NCI-H748 (cell line): ENCODE data around the gene ZNF628.
A peak's percentile ranks its signal among the peaks of the same experiment; 100 is the strongest.

ENCODE experiments used
- DNase-seq: peaks from one replicate; lab custom pipeline; 2025; ENCODE audit not compliant: unreplicated experiment; lab: John Stamatoyannopoulos, UW

ZNF628 gene

GRCh38 chr19:55464662-55465054, 11.8 kb upstream of the ZNF628 start, which contains the start of gene C19orf85:
Gene C19orf85, minus strand, starts transcription at chr19:55464751. Its CDS starts 197 bp downstream, at chr19:55464554.
- DNase-seq: peak; percentile 40

- DNase-seq: no peak
These were observed 10.8 kb upstream of the ZNF628 start for GRCh38 chr19:55465460-55466240.

- DNase-seq: no peak
These were observed 10.2 kb upstream of the ZNF628 start for GRCh38 chr19:55466241-55466614.

GRCh38 chr19:55467236-55468053, 9.0 kb upstream of the ZNF628 start:
- peak; percentile 30 for DNase-seq

GRCh38 chr19:55468054-55468393, 8.4 kb upstream of the ZNF628 start:
- DNase-seq: no peak

GRCh38 chr19:55471266-55471665, 5.2 kb upstream of the ZNF628 start:
- DNase-seq: peak; percentile 41

GRCh38 chr19:55472463-55472862, 4.0 kb upstream of the ZNF628 start:
- DNase-seq: no peak

GRCh38 chr19:55473225-55474012, 3.0 kb upstream of the ZNF628 start:
- DNase-seq: no peak

GRCh38 chr19:55474269-55475265, 1.9 kb upstream of the ZNF628 start:
- no peak for DNase-seq

GRCh38 chr19:55477905-55478304, 1.5 kb downstream of the ZNF628 start:
- no peak for DNase-seq

GRCh38 chr19:55478364-55478763, 1.9 kb downstream of the ZNF628 start:
- DNase-seq: no peak

GRCh38 chr19:55479045-55479444, 2.6 kb downstream of the ZNF628 start:
- DNase-seq: no peak

GRCh38 chr19:55479451-55480230, 3.2 kb downstream of the ZNF628 start:
- DNase-seq: no peak

GRCh38 chr19:55481148-55481793, 4.9 kb downstream of the ZNF628 start:
- no peak for DNase-seq

GRCh38 chr19:55481794-55482155, 5.4 kb downstream of the ZNF628 start:
- no peak for DNase-seq

- no peak for DNase-seq
These were observed 5.9 kb downstream of the ZNF628 start for GRCh38 chr19:55482156-55482961.

- DNase-seq: no peak
These were observed 6.7 kb downstream of the ZNF628 start for GRCh38 chr19:55482967-55483705.
